Measurements from ENCODE around the gene NRG4.

DNA sequence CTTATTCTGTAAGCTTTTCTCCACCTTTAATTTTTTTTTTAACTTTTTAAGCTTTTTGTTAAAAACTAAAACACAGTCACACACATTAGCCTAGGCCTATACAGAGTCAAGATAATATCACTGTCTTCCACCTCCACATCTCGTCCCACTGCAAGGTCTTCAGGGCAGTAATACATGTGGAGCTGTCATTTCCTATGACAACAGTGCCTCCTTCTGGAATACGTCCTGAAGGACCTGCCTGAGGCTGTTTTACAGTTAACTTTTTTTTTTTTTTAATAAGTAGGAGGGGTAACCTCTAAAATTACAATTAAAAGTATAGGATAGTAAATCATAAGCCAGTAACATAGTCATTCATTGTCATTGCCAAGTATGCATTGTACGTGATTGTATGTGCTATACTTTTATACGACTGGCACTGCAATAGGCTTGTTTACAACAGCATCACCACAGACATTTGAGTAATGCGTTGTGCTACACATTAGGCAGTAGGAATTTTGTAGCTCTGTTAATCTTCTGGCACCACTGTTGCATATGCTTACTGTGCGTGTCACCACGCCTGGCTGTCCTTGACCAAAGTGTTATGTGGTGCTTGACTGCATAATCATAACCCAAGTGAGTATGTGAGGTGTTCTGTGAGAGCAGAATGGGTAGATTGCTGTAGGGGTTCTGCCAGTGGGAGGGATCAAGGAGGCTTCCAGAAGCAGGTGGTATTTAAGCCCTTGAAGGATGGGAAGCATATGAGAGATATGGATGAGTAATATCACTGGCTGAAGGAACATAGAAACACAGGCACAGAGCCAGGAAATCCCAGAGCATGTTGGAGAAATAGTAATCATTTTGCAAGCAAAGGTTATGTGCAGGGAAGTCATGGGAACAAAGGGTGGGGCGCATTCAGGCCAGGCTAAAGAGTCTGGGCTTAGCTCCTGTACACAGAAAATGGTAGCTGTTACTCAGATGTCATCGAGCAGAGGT lies 90.2 kb downstream of the NRG4 start:
- TF ChIP-seq, protein P1, sequence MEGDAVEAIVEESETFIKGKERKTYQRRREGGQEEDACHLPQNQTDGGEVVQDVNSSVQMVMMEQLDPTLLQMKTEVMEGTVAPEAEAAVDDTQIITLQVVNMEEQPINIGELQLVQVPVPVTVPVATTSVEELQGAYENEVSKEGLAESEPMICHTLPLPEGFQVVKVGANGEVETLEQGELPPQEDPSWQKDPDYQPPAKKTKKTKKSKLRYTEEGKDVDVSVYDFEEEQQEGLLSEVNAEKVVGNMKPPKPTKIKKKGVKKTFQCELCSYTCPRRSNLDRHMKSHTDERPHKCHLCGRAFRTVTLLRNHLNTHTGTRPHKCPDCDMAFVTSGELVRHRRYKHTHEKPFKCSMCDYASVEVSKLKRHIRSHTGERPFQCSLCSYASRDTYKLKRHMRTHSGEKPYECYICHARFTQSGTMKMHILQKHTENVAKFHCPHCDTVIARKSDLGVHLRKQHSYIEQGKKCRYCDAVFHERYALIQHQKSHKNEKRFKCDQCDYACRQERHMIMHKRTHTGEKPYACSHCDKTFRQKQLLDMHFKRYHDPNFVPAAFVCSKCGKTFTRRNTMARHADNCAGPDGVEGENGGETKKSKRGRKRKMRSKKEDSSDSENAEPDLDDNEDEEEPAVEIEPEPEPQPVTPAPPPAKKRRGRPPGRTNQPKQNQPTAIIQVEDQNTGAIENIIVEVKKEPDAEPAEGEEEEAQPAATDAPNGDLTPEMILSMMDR (IDR thresholded peaks at IDR 0.05; ENCODE audit: insufficient read depth, low read depth, low read length): peak; percentile 28
- TF ChIP-seq EZH2 (IDR thresholded peaks at IDR 0.05; ENCODE audit: insufficient read depth, low read length): no peak
